GM18520 (cell line): ENCODE results near the gene SIAH3.

ENCODE experiments used
- ATAC-seq: cut with Tn5 transposase; IDR thresholded peaks from one replicate; pipeline ENCODE4 v1.9.1; 2021; ENCODE audit not compliant: unreplicated experiment

The SIAH3 gene

DNA sequence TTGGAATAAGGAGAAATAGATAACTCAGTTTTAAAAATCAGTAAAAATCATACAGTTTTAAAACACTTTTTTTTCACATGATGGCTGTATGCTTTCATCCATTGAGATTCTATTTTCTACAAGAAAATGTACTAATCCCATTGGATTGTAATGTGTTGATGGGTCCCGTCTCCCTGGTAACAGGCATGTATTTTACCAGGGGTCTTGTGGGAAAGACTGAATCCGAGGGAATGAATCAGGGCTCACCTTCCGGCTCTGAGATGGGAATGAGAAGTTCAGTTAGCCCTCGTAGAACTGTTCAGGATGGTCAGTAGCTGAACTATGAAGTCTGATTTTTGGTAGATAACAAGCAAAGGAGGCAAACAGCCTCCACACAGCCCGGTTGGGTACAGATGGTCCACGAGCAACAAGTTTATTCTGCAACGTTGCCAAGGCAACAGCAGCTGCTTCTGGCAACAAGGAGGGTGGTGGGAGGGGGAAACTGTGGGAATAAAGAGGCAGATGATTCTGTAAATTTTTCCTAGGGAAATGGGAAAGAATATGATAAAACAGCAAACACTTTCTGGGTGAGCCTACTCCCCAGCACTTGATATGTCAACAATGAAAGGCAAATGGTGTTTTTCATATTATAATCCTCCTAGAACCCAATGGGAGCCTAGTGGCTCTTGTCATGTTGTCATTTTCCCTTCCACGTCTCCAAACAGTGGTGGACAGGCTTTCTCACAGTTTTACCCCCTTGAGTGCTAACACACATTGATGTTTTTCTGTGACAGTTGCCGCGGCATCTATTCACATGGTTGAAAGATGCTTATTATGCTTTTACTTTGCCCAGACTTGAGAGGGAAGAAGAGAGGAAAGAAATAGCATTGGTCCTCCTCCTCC is 12.4 kb upstream of the SIAH3 start:
- no peak for ATAC-seq

DNA sequence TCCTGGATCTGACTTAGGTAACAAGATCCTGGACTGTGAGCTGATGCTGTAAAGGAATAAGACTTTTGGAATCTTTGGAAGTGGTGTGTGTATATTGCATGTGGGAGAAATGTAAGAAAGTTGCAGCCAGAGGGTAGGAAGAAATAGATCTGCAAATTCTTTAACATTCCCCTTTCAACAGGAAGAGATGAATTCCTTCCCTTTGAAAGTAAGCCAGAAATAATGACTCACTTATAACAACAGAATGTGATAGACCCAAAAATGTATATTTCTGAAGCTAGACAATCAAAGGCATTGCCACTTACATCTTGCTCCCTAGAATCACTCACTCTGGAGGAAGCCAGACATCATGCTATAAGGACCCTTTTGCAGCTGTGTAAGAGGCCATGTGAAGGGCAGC is 9.8 kb upstream of the SIAH3 start:
- no peak for ATAC-seq

DNA sequence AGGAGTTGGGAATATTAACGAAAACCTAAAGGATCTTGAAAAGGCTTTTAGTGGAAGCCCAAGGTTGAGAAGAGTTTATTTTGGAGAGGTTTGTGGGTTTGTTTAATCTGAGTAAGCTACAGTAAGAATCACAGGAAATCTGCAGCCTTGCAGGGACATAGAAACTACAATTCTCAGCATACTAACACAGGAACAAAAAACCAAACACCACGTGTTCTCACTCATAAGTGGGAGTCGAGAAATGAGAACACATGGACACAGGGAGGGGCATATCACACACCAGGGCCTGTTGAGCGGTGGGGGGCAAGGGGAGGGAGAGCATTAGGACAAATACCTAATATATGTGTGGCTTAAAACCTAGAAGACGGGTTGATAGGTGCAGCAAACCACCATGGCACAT is 8.7 kb upstream of the SIAH3 start:
- no peak for ATAC-seq

DNA sequence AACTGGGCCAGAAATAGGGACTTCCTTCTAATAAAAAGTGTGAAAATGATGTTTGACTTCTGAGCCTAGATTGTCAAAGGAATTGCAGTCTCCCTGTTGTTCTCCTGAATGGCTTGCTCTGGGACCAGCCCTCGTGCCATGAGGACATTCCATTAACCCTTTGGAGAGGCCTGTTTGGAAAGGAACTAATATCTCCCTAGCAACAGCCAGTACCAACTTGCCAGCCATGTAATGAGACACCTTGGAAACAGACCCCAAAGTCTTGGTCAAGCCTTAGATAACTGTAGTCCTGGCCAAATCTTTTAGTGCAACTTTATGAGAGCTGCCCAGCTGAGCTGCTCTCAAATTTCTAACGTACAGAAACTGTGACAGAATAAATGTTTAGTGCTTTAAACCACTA is 8.2 kb upstream of the SIAH3 start:
- ATAC-seq: no peak

DNA sequence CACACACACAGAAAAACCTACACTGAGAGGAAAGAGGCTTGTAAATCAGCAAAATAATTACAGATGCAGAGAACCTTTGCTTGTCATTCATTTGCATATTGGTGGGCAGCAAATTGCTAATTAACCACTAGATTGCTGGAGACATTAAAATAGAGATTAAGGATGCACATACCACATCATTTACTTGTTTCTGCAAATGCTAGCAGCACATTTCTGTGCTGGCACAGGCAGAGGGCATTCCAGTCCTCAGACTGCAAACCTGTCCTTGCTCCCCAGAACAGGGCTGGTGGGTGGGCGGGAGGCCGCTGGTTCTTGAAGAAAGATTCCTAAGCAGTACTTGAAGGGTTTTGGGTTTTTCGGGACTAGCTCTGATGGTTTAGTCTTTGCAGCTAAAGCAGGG is 941 bp upstream of the SIAH3 start:
- ATAC-seq: no peak

DNA sequence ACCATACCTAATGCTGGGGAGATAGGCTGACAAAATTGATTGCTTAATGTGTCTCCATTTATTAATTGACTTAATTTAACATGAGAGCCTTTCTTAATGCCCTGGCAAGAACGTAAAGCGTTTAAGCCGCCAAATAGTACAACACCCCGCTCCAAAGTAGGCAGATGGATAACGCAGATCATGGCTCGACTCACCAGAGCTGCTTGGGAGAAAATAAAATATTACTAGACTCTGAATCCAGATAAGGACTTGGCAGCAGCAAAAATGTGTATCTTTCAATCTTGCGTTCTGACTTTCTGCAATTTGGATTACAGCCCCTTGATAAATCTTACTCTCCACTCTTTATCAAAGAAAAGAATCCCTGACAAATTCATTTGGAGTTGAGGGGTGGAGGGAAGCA is 403 bp upstream of the SIAH3 start:
- ATAC-seq: no peak

DNA sequence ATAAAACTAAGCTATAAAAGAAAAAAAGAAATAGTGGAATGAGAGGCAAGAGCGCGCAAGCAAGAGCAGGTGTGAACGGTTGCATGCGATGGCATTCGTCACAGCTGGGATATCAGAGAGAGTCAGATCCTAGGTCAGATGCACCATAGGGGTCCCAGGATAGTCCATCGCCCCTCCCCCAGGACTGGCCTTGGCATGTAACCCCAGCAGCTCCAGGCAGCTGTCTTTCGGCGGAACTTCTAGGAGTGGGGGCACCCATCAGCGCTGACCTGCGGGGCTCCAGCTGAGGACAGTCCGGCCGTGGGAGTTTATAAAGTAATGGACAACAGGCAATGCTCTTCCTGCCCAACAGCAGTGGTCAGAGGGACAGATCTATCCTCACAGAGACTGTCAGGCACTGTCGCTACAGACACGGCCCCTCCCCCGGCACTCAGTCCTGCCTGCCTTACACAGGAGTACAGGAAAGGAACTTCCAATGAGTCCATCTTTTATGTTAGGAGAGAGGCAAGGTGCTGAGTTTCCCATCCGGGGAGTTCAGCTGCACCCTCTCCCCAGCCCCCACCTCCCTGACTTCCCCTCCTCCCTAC is 1.4 kb downstream of the SIAH3 start:
- ATAC-seq: no peak

DNA sequence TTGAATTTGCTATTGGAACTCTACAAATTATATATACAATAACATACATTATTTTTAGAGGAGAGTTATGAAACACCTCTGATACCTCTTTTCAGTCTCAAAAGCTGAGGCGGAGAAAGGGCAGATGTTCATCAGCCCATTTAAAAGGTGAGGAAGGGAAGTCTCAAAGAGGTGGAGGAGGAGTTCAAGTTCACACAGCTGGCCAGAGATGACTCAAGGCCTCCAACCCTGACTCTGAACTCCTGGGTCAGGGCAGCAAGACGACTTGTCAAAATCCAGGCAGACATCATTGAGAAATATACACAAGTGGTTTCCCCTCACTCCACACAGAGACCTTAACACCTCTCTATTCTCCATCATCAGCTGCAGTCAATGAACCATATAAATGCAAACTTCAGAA is 2.1 kb downstream of the SIAH3 start:
- ATAC-seq: no peak

DNA sequence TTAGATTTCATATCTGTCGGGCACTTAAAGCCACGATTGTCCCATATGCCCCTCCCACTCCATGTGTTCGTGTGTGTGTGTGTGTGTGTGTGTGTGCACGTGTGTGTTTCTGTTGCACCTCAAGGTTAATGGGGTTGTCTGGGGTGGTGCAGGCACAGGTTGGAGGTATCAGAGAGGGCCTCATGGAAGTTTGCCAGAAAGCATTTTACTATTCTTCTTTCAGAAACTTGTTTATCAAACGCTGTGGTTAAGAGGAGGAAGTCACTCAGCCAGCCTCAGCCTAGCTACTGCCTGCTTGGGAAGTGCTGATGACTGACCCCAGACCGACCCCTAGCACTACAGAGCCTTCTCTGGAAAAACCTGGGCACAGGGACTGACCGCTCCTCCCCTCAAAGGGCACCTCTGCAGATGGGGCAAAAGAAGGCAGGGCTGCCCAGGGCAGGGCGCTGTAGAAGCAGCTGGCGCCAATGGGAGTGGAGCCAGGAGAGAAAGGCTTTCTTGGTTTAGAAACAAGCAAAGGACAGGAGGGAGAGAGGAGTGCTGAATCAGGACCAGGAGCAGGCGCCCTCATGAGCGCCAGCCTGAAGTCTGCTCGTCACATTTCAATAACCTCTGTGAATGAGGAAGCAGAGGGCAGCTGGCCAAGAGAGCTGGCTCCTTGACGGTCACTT is 3.9 kb downstream of the SIAH3 start:
- ATAC-seq: no peak

DNA sequence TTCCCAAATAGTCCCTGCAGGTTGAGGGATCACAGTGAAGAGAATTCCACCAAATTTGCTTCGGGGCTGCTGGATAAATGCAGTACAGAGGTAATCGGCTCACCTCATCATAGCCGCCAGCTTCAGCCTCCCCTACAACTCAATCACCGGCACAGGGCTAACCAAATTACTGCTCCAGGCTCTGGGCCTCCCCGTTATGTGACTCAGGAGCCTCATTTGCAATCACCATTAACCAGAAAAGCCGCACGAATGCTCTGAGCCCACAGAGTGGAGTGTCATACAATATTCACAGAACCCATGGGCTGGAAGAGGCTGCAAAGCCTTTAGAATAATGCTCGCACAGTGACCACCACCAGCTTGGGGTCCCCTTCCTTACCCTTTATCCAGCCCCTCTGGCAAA is 4.9 kb downstream of the SIAH3 start:
- ATAC-seq: no peak

DNA sequence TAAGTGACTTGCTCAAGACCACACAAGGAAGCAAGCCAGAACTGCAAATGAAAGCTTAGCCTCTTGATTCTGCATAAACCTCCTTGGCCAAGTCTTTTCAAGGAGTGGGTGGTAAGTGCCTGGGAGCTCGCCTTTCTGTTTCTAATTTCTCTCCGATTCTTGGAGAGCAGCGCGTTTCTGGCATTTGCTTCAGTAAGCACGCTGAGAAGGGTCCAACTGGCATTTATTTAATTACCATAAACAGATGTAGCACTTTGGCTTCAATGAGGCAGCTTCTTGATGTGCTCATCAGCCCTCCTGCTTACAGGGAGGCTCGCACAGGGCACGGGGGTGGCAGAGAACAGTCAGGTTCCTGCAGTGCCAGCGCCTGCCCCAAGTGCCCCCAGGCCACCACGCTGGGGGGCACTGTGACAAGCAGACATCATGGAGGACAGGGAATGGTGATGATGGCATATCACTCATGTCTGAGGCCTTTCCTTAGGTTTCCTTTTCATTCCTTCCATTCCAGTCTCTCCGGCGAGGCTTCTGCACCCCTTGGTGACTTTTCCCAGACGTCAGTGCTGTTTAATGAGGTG is 13.3 kb downstream of the SIAH3 start:
- ATAC-seq: no peak

DNA sequence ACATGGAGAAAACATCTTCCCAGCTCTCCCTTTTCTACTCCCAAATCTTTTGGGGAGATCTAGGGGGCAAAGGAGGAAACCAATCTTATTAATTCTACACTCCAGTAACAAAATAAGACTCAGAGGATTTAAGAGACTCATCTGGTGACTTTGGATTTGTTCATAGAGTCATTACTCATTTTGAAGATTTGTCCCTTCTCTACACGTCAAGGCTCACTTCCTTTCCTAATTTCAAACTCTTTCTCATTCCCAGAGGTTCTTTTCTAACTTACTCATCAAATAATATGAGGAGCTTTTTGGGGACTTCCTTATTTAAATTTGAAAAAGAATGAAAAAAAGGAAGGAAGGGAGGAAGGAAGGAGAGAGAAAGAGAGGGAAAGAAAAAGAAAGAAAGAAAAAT is 14.4 kb downstream of the SIAH3 start:
- no peak for ATAC-seq

DNA sequence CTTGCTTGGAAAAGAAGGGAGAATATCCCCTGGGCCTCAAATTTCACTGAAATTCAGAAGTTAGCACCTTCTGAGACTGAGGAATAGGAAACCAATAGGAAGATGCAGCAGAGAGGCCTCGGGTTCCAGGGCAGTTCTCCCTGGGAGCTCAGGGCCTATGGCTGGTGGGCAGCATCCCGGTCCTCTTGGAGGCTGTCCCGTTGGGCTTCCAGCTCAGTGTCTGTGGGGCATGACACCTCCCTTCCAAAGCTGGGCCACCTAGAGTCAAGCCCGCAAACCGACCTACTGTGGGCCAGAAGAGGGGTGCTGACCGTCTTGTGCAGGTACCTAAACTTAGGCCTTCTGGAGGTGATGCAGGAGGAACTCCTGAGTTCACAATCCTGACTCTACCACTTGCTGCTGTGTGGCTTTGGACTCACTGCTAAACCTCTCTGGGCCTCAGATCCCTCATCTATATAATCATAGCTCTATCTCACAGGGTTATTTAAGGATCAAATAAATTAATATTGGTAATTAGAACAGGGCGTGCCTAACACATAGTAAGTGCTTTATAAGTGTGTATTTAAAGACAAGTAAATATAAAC is 17.1 kb downstream of the SIAH3 start:
- no peak for ATAC-seq

DNA sequence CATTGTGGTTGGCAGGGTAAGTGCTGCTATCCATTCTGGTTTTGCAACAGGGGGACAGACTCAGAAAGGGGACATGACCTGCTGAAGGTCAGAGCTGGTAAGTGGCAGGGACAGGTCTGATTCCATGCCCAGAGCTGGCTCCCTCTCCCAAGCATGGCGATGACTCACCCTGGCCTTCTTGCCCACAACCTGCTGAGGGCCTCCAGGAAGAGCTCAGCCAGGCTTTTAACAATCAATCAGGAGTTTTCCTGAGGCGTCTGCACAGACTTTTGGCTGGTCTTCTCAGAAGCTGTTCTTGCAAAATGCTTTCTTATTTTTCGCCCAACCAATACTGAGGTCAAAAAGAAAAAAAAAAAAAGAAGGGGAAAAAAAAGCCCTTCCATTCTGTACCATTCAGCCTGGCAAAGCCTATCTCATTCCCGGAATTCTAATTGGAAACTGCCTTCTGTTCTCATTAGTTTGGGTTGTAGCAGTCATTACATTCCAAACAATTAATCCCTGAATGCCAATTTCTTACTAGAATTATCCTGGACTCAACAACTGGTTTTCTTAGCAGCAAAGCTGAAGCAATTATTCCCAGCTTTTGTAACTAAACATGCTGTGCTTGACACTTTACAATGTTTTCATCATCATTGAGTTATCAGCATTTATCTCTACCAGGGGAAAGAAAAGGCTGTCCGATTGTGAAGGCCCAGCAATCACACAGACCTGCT is 17.7 kb downstream of the SIAH3 start:
- ATAC-seq: no peak

DNA sequence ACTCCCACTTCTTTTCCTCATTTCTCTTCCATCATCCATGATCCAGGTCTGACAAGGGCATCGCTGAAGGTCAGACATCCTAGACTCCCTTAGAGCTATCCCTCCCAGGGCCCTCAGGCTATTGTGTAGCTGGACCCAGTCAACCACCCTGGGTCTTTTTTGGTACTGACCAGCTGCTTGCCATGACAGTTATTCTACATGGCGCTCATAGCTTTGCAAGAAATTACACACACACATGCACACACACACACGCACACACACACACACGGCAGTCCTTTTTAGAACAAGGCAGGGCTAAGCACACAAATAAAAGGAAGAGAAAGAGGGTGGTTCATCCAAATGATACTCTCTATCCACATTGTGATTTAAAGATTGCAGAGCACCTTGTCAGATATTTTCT is 18.3 kb downstream of the SIAH3 start:
- ATAC-seq: no peak

DNA sequence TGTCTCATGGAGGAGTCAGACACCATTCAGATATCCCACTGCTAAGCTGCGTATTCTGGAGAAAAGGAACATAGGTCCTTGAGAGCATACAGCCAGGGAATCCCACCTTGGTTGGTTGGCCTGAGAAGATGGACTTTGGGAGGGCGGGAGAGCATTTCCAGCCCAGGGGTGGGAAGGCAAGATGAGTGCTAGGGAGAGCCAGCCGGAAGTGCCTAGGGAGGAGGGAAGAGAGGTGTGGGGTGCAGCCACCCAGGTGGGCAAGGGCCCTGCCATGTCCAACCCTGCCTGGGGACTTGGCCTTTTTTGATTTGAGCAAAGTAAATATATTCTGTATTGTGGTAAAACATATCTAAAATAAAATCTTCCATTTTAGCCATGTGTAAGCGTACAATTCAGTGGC is 19.7 kb downstream of the SIAH3 start:
- ATAC-seq: no peak

DNA sequence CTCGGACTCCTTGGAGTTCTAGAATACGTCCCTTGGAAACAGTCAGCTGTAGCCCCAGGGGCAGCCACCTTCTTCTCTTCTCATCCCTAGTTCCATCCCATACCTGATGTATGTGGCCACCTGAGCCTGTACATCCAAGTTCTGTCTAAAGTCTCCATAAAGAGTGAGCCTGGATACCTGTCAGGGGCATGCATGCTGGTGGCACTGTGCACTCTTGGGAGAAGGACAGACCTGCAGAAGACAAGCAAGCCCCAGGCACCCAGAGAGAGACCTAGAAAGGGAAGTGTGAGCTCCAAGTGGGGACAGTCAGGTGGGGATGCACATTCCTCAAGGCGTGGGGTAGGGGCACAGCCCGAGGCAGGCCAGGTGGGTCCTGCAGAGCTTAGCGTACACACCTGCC is 21.4 kb downstream of the SIAH3 start:
- ATAC-seq: no peak

DNA sequence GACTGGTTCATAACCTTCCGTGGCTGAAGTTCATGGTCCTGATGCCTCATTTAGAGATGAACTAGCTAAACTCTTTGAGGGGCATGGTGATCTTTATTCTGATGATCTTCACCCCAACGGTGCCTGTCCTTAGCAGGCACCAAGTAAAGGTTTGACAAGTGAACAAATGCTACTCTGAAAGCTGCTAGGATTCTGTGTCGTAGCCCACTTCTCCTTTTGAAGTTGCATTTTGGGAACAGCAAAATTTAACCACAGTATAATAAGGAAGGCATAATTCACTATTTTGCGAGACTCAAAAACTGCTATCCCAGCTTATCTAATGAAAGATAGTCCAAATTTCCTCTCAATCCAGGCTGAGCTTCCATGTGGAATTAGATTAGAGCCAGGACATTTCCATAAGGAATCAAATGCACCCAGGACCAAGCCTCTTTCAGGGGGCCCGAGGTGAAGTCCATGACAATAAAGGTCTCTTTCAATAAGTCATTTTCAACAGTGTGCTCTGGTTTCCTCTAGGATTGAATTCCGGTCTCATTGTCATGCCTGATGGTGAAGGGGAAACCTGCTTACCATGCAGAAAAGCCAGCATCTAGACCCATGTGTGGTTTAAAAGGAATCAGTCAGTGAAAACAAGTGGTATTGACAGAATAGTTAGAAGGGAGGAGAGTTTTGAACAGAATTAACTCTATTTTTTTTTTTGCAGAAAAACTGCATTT is 23.1 kb downstream of the SIAH3 start:
- ATAC-seq: no peak

DNA sequence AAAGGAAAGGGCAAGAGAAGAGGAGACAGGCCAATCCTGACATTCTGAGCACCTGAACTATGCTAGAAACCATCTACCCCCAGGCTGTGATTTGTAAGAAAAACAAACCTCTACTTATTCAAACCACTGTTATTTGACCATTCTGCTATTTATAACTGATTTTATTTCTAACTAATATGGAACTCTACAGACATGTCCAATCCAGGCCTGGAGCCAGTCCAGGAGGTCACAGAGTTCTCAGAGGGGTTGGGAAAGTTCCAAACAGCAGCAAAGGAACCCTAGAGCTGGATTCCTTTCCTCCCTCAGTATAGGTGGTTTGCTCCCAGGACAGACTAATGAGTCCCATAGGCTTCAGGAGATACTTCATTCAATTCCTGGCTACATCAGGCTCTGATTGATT is 24.2 kb downstream of the SIAH3 start:
- ATAC-seq: no peak

DNA sequence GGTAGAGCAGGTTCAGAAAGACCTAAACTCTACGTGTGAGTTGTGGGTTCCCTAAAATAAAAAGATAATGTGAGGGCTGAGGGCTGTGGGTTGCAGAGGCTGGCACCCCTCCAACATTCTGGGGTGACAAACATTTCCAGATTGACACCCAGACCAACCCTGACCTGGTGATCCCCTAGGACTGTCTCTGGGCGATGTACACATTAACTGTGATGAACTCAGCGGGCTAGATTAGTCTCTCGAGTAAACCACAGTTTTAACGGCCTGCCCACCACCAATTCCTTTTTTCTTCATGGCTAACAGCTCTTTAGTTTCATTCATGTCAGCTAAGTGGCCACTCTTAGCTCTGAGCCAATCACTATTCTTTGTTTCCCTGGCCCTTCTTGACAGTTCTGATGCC is 24.8 kb downstream of the SIAH3 start:
- peak; percentile 78 for ATAC-seq

DNA sequence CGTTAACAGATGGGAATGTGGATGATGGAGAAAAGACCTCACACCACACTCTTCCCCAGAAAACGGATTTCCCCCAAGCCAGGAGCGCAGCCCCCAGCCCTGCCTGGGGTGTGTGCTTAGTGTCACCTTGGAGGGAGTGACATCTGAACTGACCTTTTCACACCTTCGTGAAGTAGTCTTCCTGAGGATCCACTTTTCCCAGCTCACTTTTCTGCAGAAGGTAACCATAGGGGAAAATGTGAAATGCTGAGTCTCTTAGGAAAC is 26.2 kb downstream of the SIAH3 start:
- ATAC-seq: no peak
